Umbilical cord (tissue), 2 donors: Measurements from ENCODE around the gene NEMP2. TPM values are rescaled to one million over a fixed set of nuclear protein-coding genes. Genes with fewer than 3 reads are reported as not detected.
A peak's percentile ranks its signal among the peaks of the same experiment; 100 is the strongest.

Source experiments
- DNase-seq: peaks from one replicate; pipeline ENCODE4 v3.0.0-alpha.2; 2015; ENCODE audit warnings: low spot score
- total RNA-seq: library from RNA; depleted of rRNA; stranded (reverse); fragments of >200 nt; gene quantifications from one replicate; pipeline ENCODE4 v1.2.3, GENCODE V29; 2014; ENCODE audit warnings: low replicate concordance; ENCODE audit not compliant: insufficient read depth

The NEMP2 gene
- 11.6 TPM for total RNA-seq

GRCh38 chr2:190534310-190535120 lies at the start of gene NEMP2:
Gene NEMP2, minus strand, starts transcription at chr2:190534722. Its CDS starts 67 bp downstream, at chr2:190534655.
- peak; percentile 85 for DNase-seq

- DNase-seq: peak; percentile 24
These were observed 49.2 kb upstream of the NEMP2 start for GRCh38 chr2:190583507-190584337.

- DNase-seq: no peak
These were observed 48.4 kb upstream of the NEMP2 start for GRCh38 chr2:190582736-190583506.

GRCh38 chr2:190582019-190582418 lies 47.5 kb upstream of the NEMP2 start:
- no peak for DNase-seq

GRCh38 chr2:190579915-190580846 lies 45.7 kb upstream of the NEMP2 start:
- DNase-seq: no peak

GRCh38 chr2:190579058-190579410 lies 44.5 kb upstream of the NEMP2 start:
- DNase-seq: no peak

- peak; percentile 69 for DNase-seq
These were observed 43.9 kb upstream of the NEMP2 start for GRCh38 chr2:190578158-190579057.

- peak; percentile 37 for DNase-seq
These were observed 42.1 kb upstream of the NEMP2 start for GRCh38 chr2:190576573-190576972.

GRCh38 chr2:190575263-190575662 lies 40.7 kb upstream of the NEMP2 start:
- no peak for DNase-seq

- DNase-seq: peak; percentile 21
These were observed 39.6 kb upstream of the NEMP2 start for GRCh38 chr2:190574169-190574568.

GRCh38 chr2:190572246-190572645 lies 37.7 kb upstream of the NEMP2 start:
- DNase-seq: no peak

- no peak for DNase-seq
These were observed 37.2 kb upstream of the NEMP2 start for GRCh38 chr2:190571686-190572085.

- no peak for DNase-seq
These were observed 36.3 kb upstream of the NEMP2 start for GRCh38 chr2:190570871-190571270.

- DNase-seq: no peak
These were observed 35.7 kb upstream of the NEMP2 start for GRCh38 chr2:190569994-190570755.

GRCh38 chr2:190564838-190565237 lies 30.3 kb upstream of the NEMP2 start:
- DNase-seq: no peak

- DNase-seq: no peak
These were observed 29.1 kb upstream of the NEMP2 start for GRCh38 chr2:190563646-190564045.

- DNase-seq: no peak
These were observed 28.6 kb upstream of the NEMP2 start for GRCh38 chr2:190563109-190563508.

GRCh38 chr2:190562121-190562520 lies 27.6 kb upstream of the NEMP2 start:
- no peak for DNase-seq

- DNase-seq: no peak
These were observed 26.6 kb upstream of the NEMP2 start for GRCh38 chr2:190561094-190561493.
